H9 (cell line): ENCODE data around the gene E2F7. TPM values are rescaled to one million over a fixed set of nuclear protein-coding genes. Genes with fewer than 3 reads are reported as not detected.

ENCODE experiments used
- DNase-seq: peaks from one replicate; pipeline ENCODE4 v3.0.0-alpha.2; 2017
- H2AFZ ChIP-seq: one replicate; pipeline ENCODE4 v1.6.1; 2013; ENCODE audit warnings: mild to moderate bottlenecking, low read length, control low read depth, moderate library complexity
- H2AK5ac ChIP-seq: 2 replicates; pipeline ENCODE4 v1.6.1; 2013; ENCODE audit warnings: low read length, control low read depth, mixed read lengths; ENCODE audit not compliant: insufficient read length
- H2BK120ac ChIP-seq: one replicate; pipeline ENCODE4 v1.6.1; 2013; ENCODE audit warnings: low read depth, mild to moderate bottlenecking, low read length, control low read depth, inconsistent platforms; ENCODE audit not compliant: poor library complexity, severe bottlenecking
- H2BK12ac ChIP-seq: 2 replicates; pipeline ENCODE4 v1.6.1; 2013; ENCODE audit warnings: low read length, control low read depth, mixed read lengths, low read depth; ENCODE audit not compliant: insufficient read length
- H2BK15ac ChIP-seq: 2 replicates; pipeline ENCODE4 v1.6.1; 2013; ENCODE audit warnings: low read depth, low read length, control low read depth
- H2BK20ac ChIP-seq: one replicate; pipeline ENCODE4 v1.6.1; 2013; ENCODE audit warnings: low read depth, mild to moderate bottlenecking, low read length, control low read depth, inconsistent platforms; ENCODE audit not compliant: poor library complexity, severe bottlenecking
- H2BK5ac ChIP-seq: 2 replicates; pipeline ENCODE4 v1.6.1; 2013; ENCODE audit warnings: low read length, control low read depth, mixed read lengths; ENCODE audit not compliant: insufficient read length
- H3K14ac ChIP-seq: 2 replicates; pipeline ENCODE4 v1.6.1; 2013; ENCODE audit warnings: low read length, control low read depth; ENCODE audit not compliant: insufficient read depth
- H3K18ac ChIP-seq: 2 replicates; pipeline ENCODE4 v1.6.1; 2013; ENCODE audit warnings: low read depth, mild to moderate bottlenecking, mixed read lengths, low read length, control low read depth; ENCODE audit not compliant: insufficient read length
- H3K23ac ChIP-seq: 2 replicates; pipeline ENCODE4 v1.6.1; 2013; ENCODE audit warnings: low read length, control low read depth, mixed read lengths, low read depth; ENCODE audit not compliant: insufficient read length
- H3K23me2 ChIP-seq: 2 replicates; pipeline ENCODE4 v1.6.1; 2013; ENCODE audit warnings: low read depth, mild to moderate bottlenecking, mixed read lengths, low read length, control low read depth; ENCODE audit not compliant: insufficient read length, poor library complexity, severe bottlenecking
- H3K27ac ChIP-seq: 2 replicates; pipeline ENCODE4 v1.5.1; 2013; ENCODE audit warnings: low read length, control low read depth, mixed read lengths, low read depth; ENCODE audit not compliant: insufficient read length
- H3K27me3 ChIP-seq: 2 replicates; pipeline ENCODE4 v1.6.1; 2013; ENCODE audit warnings: low read length, control low read depth, inconsistent platforms; ENCODE audit not compliant: insufficient read depth
- H3K4ac ChIP-seq: 2 replicates; pipeline ENCODE4 v1.6.1; 2013; ENCODE audit warnings: low read depth, mild to moderate bottlenecking, control low read depth, inconsistent platforms, low read length, moderate library complexity
- H3K4me1 ChIP-seq: 2 replicates; pipeline ENCODE4 v1.6.1; 2013; ENCODE audit warnings: low read length, control low read depth, inconsistent platforms; ENCODE audit not compliant: insufficient read depth
- H3K4me2 ChIP-seq: 2 replicates; pipeline ENCODE4 v1.6.1; 2013; ENCODE audit warnings: low read length, control low read depth, mixed read lengths; ENCODE audit not compliant: insufficient read length, insufficient read depth
- H3K56ac ChIP-seq: 2 replicates; pipeline ENCODE4 v1.6.1; 2013; ENCODE audit warnings: low read depth, mild to moderate bottlenecking, mixed read lengths, low read length, control low read depth; ENCODE audit not compliant: insufficient read length
- H3K79me1 ChIP-seq: 2 replicates; pipeline ENCODE4 v1.6.1; 2013; ENCODE audit warnings: low read depth, mild to moderate bottlenecking, moderate library complexity, low read length, control low read depth, inconsistent platforms; ENCODE audit not compliant: insufficient read depth, poor library complexity, severe bottlenecking
- H3K79me2 ChIP-seq: 2 replicates; pipeline ENCODE4 v1.6.1; 2013; ENCODE audit warnings: low read length, control low read depth, inconsistent platforms; ENCODE audit not compliant: insufficient read depth
- H3K9ac ChIP-seq: 2 replicates; pipeline ENCODE4 v1.6.1; 2013; ENCODE audit warnings: low read length, control low read depth, mixed read lengths; ENCODE audit not compliant: insufficient read length; ENCODE audit errors: extremely low read depth
- H3K9me3 ChIP-seq: one replicate; pipeline ENCODE4 v1.6.1; 2013; ENCODE audit warnings: low read depth, low read length, inconsistent platforms; ENCODE audit not compliant: control insufficient read depth
- H3T11ph ChIP-seq: one replicate; pipeline ENCODE4 v1.6.1; 2013; ENCODE audit warnings: mild to moderate bottlenecking, low read length, control low read depth, inconsistent platforms
- H4K20me1 ChIP-seq: one replicate; pipeline ENCODE4 v1.6.1; 2013; ENCODE audit not compliant: control insufficient read depth, insufficient read length, insufficient read depth
- H4K5ac ChIP-seq: 2 replicates; pipeline ENCODE4 v1.6.1; 2013; ENCODE audit warnings: low read depth, mild to moderate bottlenecking, mixed read lengths, low read length, control low read depth; ENCODE audit not compliant: insufficient read length
- H4K8ac ChIP-seq: replicated peaks from 2 replicates; pipeline ENCODE4 v1.6.1; 2013; ENCODE audit warnings: low read length, control low read depth, mixed read lengths, low read depth; ENCODE audit not compliant: insufficient read length
- H4K91ac ChIP-seq: 2 replicates; pipeline ENCODE4 v1.6.1; 2013; ENCODE audit warnings: low read depth, mild to moderate bottlenecking, moderate library complexity, mixed read lengths, low read length, control low read depth; ENCODE audit not compliant: insufficient read length
- H3K27ac Mint-ChIP-seq, 3 experiments: 2 replicates in 2 of 3; 3 replicates in 1 of 3; pipeline ENCODE4 v1.8.0; 2020 to 2021; ENCODE audit warnings: mixed read lengths in 3 of 3, mild to moderate bottlenecking in 1 of 3, moderate library complexity in 1 of 3
- H3K27me3 Mint-ChIP-seq: 2 replicates; pipeline ENCODE4 v1.8.0; 2021; ENCODE audit warnings: low read depth, mild to moderate bottlenecking, moderate library complexity, mixed read lengths
- H3K36me3 Mint-ChIP-seq, 3 experiments: 2 replicates in 2 of 3; 3 replicates in 1 of 3; pipeline ENCODE4 v1.8.0; 2020 to 2021; ENCODE audit warnings: low read depth in 3 of 3, mixed read lengths in 3 of 3; ENCODE audit not compliant: insufficient read depth in 1 of 3
- H3K4me1 Mint-ChIP-seq, 2 experiments: 2 replicates each; pipeline ENCODE4 v1.8.0; 2020; ENCODE audit warnings: mixed read lengths in 2 of 2
- H3K4me3 Mint-ChIP-seq, 2 experiments: 2 replicates in 1 of 2; 3 replicates in 1 of 2; pipeline ENCODE4 v1.8.0; 2020 to 2021; ENCODE audit warnings: mild to moderate bottlenecking in 2 of 2, mixed read lengths in 2 of 2, moderate library complexity in 1 of 2
- H3K9me3 Mint-ChIP-seq, 2 experiments: 2 replicates in 1 of 2; 3 replicates in 1 of 2; pipeline ENCODE4 v1.8.0; 2020; ENCODE audit warnings: mild to moderate bottlenecking in 2 of 2, mixed read lengths in 2 of 2, moderate library complexity in 1 of 2
- WGBS: extraction: QIAGEN DNeasy Blood & Tissue Kit; methylation state at CpG from one replicate; pipeline ENCODE4 v1.1.7; 2013; ENCODE audit warnings: missing lambda C conversion rate, low lambda C conversion rate, mixed read lengths; ENCODE audit not compliant: insufficient read length; ENCODE audit errors: extremely low coverage; 5-methylcytosine and 5-hydroxymethylcytosine counted together
- total RNA-seq: library from RNA; stranded (reverse); gene quantifications from 2 replicates; pipeline ENCODE4 v1.2.1, GENCODE V29; 2021
- TF ChIP-seq, protein P1 (sequence below): fragments of 200-600 bp; sonication (generic); conservative IDR thresholded peaks from 3 replicates; pipeline ENCODE4 v1.8.0; 2021; ENCODE audit warnings: antibody characterized with exemption, mild to moderate bottlenecking

E2F7 gene
- total RNA-seq, 1 experiment from 2014 or later: 24.5 TPM

- H3K4me3 Mint-ChIP-seq: no peak overlapping the region
- no peak overlapping the region for H2AK5ac ChIP-seq
- no peaks in the 10 kb centered on the region for H3K79me2 ChIP-seq
- no peak overlapping the region for H3K27ac ChIP-seq
- H3K4me1 Mint-ChIP-seq: no peaks in the 10 kb centered on the region
- no peak overlapping the region for H3K27ac Mint-ChIP-seq
- no peak overlapping the region for H4K5ac ChIP-seq
- H3T11ph ChIP-seq: no peak overlapping the region
- H3K4me1 ChIP-seq: no peaks in the 10 kb centered on the region
- no peak overlapping the region for H2BK20ac ChIP-seq
- no peak overlapping the region for H3K18ac ChIP-seq
- H3K36me3 Mint-ChIP-seq: peaks cover 0 to 2% (median 0%) of the 10 kb centered on the region in 3 experiments; a peak in 4 of 7 replicates
- H3K9ac ChIP-seq: no peak overlapping the region
- no peak overlapping the region for H4K8ac ChIP-seq
- no CpG with 5 or more reads among the region's 2 CpGs for WGBS
- H3K23ac ChIP-seq: no peak overlapping the region
- no peak overlapping the region for H4K91ac ChIP-seq
- no peak overlapping the region for H2AFZ ChIP-seq
- H3K4ac ChIP-seq: no peak overlapping the region
- peaks cover 2 to 3% of the 10 kb centered on the region in 2 experiments; a peak in 2 of 5 replicates for H3K9me3 Mint-ChIP-seq
- DNase-seq: no peak
- H2BK120ac ChIP-seq: no peak overlapping the region
- no peak overlapping the region for H2BK15ac ChIP-seq
- no peaks in the 10 kb centered on the region for H3K79me1 ChIP-seq
- no peaks in the 10 kb centered on the region for H3K9me3 ChIP-seq
- no peak overlapping the region for H3K56ac ChIP-seq
- no peaks in the 10 kb centered on the region for H3K27me3 ChIP-seq
- no peak overlapping the region for H3K4me2 ChIP-seq
- no peaks in the 10 kb centered on the region for H3K27me3 Mint-ChIP-seq
- H2BK5ac ChIP-seq: no peak overlapping the region
- H3K14ac ChIP-seq: no peak overlapping the region
- no peaks in the 10 kb centered on the region for H4K20me1 ChIP-seq
- no peaks in the 10 kb centered on the region for H3K23me2 ChIP-seq
- no peak overlapping the region for H2BK12ac ChIP-seq
- TF ChIP-seq, protein P1, sequence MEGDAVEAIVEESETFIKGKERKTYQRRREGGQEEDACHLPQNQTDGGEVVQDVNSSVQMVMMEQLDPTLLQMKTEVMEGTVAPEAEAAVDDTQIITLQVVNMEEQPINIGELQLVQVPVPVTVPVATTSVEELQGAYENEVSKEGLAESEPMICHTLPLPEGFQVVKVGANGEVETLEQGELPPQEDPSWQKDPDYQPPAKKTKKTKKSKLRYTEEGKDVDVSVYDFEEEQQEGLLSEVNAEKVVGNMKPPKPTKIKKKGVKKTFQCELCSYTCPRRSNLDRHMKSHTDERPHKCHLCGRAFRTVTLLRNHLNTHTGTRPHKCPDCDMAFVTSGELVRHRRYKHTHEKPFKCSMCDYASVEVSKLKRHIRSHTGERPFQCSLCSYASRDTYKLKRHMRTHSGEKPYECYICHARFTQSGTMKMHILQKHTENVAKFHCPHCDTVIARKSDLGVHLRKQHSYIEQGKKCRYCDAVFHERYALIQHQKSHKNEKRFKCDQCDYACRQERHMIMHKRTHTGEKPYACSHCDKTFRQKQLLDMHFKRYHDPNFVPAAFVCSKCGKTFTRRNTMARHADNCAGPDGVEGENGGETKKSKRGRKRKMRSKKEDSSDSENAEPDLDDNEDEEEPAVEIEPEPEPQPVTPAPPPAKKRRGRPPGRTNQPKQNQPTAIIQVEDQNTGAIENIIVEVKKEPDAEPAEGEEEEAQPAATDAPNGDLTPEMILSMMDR: no peak
These were observed 34.4 kb upstream of the E2F7 start for GRCh38 chr12:77099799-77100198.
